ENCODE measurements around the gene DET1.

DNA sequence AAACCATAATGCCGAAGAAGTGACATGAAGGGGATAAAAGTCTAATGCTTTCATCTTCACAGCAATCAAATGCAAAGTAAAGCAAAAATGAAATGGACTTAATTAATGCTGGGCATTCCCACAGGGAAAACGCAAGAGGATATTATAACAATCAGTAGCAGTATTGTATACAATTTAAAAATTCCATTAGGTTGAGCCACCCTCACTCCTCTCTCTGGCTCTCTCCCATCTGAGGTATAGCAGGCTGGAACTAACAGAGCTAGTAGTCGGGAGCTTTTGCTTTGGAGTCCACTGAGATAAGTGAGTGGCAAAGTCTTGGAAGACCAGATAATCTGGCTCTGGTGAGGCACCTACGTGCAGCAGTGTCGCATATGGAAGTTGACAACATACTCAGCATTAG lies 33.9 kb downstream of the DET1 start:
- TF ChIP-seq, protein P1, sequence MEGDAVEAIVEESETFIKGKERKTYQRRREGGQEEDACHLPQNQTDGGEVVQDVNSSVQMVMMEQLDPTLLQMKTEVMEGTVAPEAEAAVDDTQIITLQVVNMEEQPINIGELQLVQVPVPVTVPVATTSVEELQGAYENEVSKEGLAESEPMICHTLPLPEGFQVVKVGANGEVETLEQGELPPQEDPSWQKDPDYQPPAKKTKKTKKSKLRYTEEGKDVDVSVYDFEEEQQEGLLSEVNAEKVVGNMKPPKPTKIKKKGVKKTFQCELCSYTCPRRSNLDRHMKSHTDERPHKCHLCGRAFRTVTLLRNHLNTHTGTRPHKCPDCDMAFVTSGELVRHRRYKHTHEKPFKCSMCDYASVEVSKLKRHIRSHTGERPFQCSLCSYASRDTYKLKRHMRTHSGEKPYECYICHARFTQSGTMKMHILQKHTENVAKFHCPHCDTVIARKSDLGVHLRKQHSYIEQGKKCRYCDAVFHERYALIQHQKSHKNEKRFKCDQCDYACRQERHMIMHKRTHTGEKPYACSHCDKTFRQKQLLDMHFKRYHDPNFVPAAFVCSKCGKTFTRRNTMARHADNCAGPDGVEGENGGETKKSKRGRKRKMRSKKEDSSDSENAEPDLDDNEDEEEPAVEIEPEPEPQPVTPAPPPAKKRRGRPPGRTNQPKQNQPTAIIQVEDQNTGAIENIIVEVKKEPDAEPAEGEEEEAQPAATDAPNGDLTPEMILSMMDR (IDR thresholded peaks at IDR 0.05) = no peak
- no peak for TF ChIP-seq EZH2 (IDR thresholded peaks at IDR 0.05; ENCODE audit: borderline replicate concordance, insufficient read depth, low read depth, low read length, poor library complexity, severe bottlenecking)
